ENCODE results near the gene ING2. TPM values are rescaled to one million over a fixed set of nuclear protein-coding genes. Genes with fewer than 3 reads are reported as not detected.

Gene ING2
- total and polyA plus RNA-seq, 8 donors = 9.3 to 29.4 (median 24.1) TPM

GRCh38 chr4:183499801-183500200, 5.1 kb upstream of the ING2 start:
- Histone ChIP-seq H3K9me3 (no peaks in the 10 kb centered on the region), H3K4me3 (no peak overlapping the region), H3K27ac (no peak overlapping the region), H3K36me3 (no peaks in the 10 kb centered on the region), H3K4me1 (peaks cover 0 to 21% of the 10 kb centered on the region in 2 donors), H3K27me3 (no peaks in the 10 kb centered on the region)
- TF ChIP-seq CTCF (IDR thresholded peaks at IDR 0.05) = no peak
- intact Hi-C loops (cut with DNase I) = no loop called here
- peak in 1 of 4 donors; percentile 25 for DNase-seq
- no peak for ATAC-seq

- TF ChIP-seq CTCF (IDR thresholded peaks at IDR 0.05) = no peak
- no peaks in the 10 kb centered on the region for H3K27me3 ChIP-seq
- peak overlapping the region; percentile 98 to 99 for H3K4me3 ChIP-seq
- H3K27ac ChIP-seq = peak overlapping the region; percentile 95 to 97
- peak in 2 of 4 donors; percentile 32 to 76 for DNase-seq
- ATAC-seq = no peak
- H3K9me3 ChIP-seq = no peaks in the 10 kb centered on the region
- peaks cover 0 to 35% of the 10 kb centered on the region in 2 donors for H3K4me1 ChIP-seq
- no peaks in the 10 kb centered on the region for H3K36me3 ChIP-seq
- intact Hi-C loops (cut with DNase I) = no loop called here
Observed at GRCh38 chr4:183503497-183504063, 1.3 kb upstream of the ING2 start.

- peak overlapping the region; percentile 95 to 97 for H3K27ac ChIP-seq
- peak overlapping the region; percentile 98 to 99 for H3K4me3 ChIP-seq
- ATAC-seq = peak; percentile 92
- peak in 1 of 2 donors; percentile 38 for TF ChIP-seq CTCF (IDR thresholded peaks at IDR 0.05)
- DNase-seq = peak; percentile 98 to 100 (median 99)
- no peaks in the 10 kb centered on the region for H3K36me3 ChIP-seq
- intact Hi-C loops (cut with DNase I) = no loop called here
- peaks cover 0 to 39% of the 10 kb centered on the region in 2 donors for H3K4me1 ChIP-seq
- H3K9me3 ChIP-seq = no peaks in the 10 kb centered on the region
- H3K27me3 ChIP-seq = no peaks in the 10 kb centered on the region
Observed at GRCh38 chr4:183504064-183504929, 561 bp upstream of the ING2 start.

GRCh38 chr4:183505611-183506388, 942 bp downstream of the ING2 start:
- Histone ChIP-seq H3K27ac (peak overlapping the region; percentile 95 to 97), H3K4me1 (peaks cover 0 to 31% of the 10 kb centered on the region in 2 donors), H3K27me3 (no peaks in the 10 kb centered on the region), H3K9me3 (no peaks in the 10 kb centered on the region), H3K36me3 (peaks cover 0 to 4% of the 10 kb centered on the region in 2 donors), H3K4me3 (peak overlapping the region; percentile 98 to 99)
- ATAC-seq = peak; percentile 62
- TF ChIP-seq CTCF (IDR thresholded peaks at IDR 0.05) = no peak
- DNase-seq = peak; percentile 92 to 95 (median 94)
- intact Hi-C loops (cut with DNase I) = no loop called here

Data from left lung (tissue), 10 donors.